RKO (cell line): ENCODE measurements around the gene SNRPA.
A peak's percentile ranks its signal among the peaks of the same experiment; 100 is the strongest.

Experiments
- DNase-seq: peaks from one replicate; pipeline ENCODE4 v3.0.0-alpha.2; 2016; ENCODE audit warnings: low spot score

The SNRPA gene

GRCh38 chr19:40750874-40751537 is at the start of gene SNRPA:
TSS of gene SNRPA (plus strand) at chr19:40751203. CDS start at chr19:40751409, 206 bp downstream.
- peak; percentile 98 for DNase-seq

GRCh38 chr19:40701758-40702157 is 49.2 kb upstream of the SNRPA start:
- no peak for DNase-seq

GRCh38 chr19:40702337-40703012 is 48.5 kb upstream of the SNRPA start:
- DNase-seq: no peak

- DNase-seq: no peak
Measured at GRCh38 chr19:40703029-40703755, 47.8 kb upstream of the SNRPA start.

GRCh38 chr19:40704491-40705361 is 46.3 kb upstream of the SNRPA start:
- no peak for DNase-seq

GRCh38 chr19:40705362-40705651 is 45.7 kb upstream of the SNRPA start:
- no peak for DNase-seq

GRCh38 chr19:40705950-40706619 is 44.9 kb upstream of the SNRPA start:
- no peak for DNase-seq

GRCh38 chr19:40707615-40708014 is 43.4 kb upstream of the SNRPA start:
- no peak for DNase-seq

- DNase-seq: no peak
Measured at GRCh38 chr19:40709817-40710216, 41.2 kb upstream of the SNRPA start.

- DNase-seq: no peak
Measured at GRCh38 chr19:40713939-40714338, 37.1 kb upstream of the SNRPA start.

GRCh38 chr19:40714441-40715299 is 36.3 kb upstream of the SNRPA start:
- peak; percentile 91 for DNase-seq

GRCh38 chr19:40716031-40716481 is 34.9 kb upstream of the SNRPA start:
- DNase-seq: peak; percentile 91

GRCh38 chr19:40716482-40717324 is 34.3 kb upstream of the SNRPA start, which contains the start of the genes COQ8B and ITPKC:
TSS of gene COQ8B (minus strand) at chr19:40716886. CDS start at chr19:40714632, 2,254 bp downstream.
TSS of gene ITPKC (plus strand) at chr19:40717112. CDS start at chr19:40717136, 24 bp downstream.
- DNase-seq: peak; percentile 94

- DNase-seq: peak; percentile 57
Measured at GRCh38 chr19:40717325-40717879, 33.6 kb upstream of the SNRPA start.

GRCh38 chr19:40717880-40718773 is 32.9 kb upstream of the SNRPA start:
- DNase-seq: peak; percentile 54

GRCh38 chr19:40718774-40719391 is 32.1 kb upstream of the SNRPA start:
- peak; percentile 71 for DNase-seq

- DNase-seq: no peak
Measured at GRCh38 chr19:40719414-40719894, 31.5 kb upstream of the SNRPA start.

GRCh38 chr19:40721140-40721486 is 29.9 kb upstream of the SNRPA start:
- no peak for DNase-seq
